ENCODE results near the gene SLC38A3. TPM values are rescaled to one million over a fixed set of nuclear protein-coding genes. Genes with fewer than 3 reads are reported as not detected.

Gene SLC38A3
- polyA plus RNA-seq, 2 donors = 0.08 to 0.11 TPM

DNA sequence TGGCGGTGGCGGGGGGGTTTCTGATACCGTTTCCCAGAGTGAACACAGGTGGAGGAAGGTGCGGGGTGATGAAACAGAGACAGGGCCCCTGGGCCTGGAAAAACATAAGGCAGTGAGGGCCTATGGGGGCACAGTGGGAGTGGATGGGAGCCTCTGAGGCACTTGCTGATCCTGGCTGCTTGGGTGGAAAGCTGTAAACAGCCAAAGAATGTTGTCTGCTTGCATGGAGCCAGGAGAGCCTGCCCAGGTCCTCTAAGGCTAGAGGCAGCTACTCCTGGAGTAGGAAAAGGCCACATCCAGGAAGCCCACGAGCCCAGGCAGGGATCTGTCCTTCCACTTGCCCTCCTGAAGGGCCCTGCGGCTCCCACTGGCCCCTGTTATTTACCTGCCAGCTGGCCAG lies 60.9 kb downstream of the SLC38A3 start:
- H3K4me3 ChIP-seq (ENCODE audit: low read depth in 1 of 2, low read length in 2 of 2) = no peak overlapping the region
- 77 to 81% methylated on average over 6 of the region's 6 CpGs for WGBS, 2 donors

GRCh38 chr3:50266836-50267235 lies 61.8 kb downstream of the SLC38A3 start:
- Histone ChIP-seq H3K4me3 (ENCODE audit: low read depth in 1 of 2, low read length in 2 of 2) (peak overlapping the region; percentile 26 to 28), H3K27me3 (ENCODE audit: control insufficient read depth in 1 of 2, insufficient read depth in 2 of 2, low read length in 2 of 2) (no peaks in the 10 kb centered on the region), H3K9me3 (ENCODE audit: control insufficient read depth in 2 of 2, insufficient read depth in 1 of 2, low read depth in 1 of 2, low read length in 1 of 2) (no peaks in the 10 kb centered on the region), H3K4me1 (ENCODE audit: control insufficient read depth in 2 of 2, insufficient read depth in 2 of 2, low read length in 1 of 2) (peaks cover 13 to 33% of the 10 kb centered on the region in 2 donors), H3K36me3 (ENCODE audit: control insufficient read depth in 2 of 2, insufficient read depth in 2 of 2, low read length in 1 of 2) (no peaks in the 10 kb centered on the region), H3K27ac (ENCODE audit: low read depth in 2 of 2, low read length in 1 of 2) (peak overlapping the region; percentile 71 to 88)
- 57 to 68% methylated on average over 7 of the region's 7 CpGs for WGBS, 2 donors

More for the DNA sequence above, 60.9 kb downstream of the SLC38A3 start:
- no peaks in the 10 kb centered on the region for H3K36me3 ChIP-seq (ENCODE audit: control insufficient read depth in 2 of 2, insufficient read depth in 2 of 2, low read length in 1 of 2)
- no peaks in the 10 kb centered on the region for H3K27me3 ChIP-seq (ENCODE audit: control insufficient read depth in 1 of 2, insufficient read depth in 2 of 2, low read length in 2 of 2)
- H3K9me3 ChIP-seq (ENCODE audit: control insufficient read depth in 2 of 2, insufficient read depth in 1 of 2, low read depth in 1 of 2, low read length in 1 of 2) = no peaks in the 10 kb centered on the region
- peaks cover 13 to 33% of the 10 kb centered on the region in 2 donors for H3K4me1 ChIP-seq (ENCODE audit: control insufficient read depth in 2 of 2, insufficient read depth in 2 of 2, low read length in 1 of 2)
- peak overlapping the region; percentile 84 to 88 for H3K27ac ChIP-seq (ENCODE audit: low read depth in 2 of 2, low read length in 1 of 2)

- Histone ChIP-seq H3K4me1 (ENCODE audit: control insufficient read depth in 2 of 2, insufficient read depth in 2 of 2, low read length in 1 of 2) (peaks cover 13 to 33% of the 10 kb centered on the region in 2 donors), H3K27me3 (ENCODE audit: control insufficient read depth in 1 of 2, insufficient read depth in 2 of 2, low read length in 2 of 2) (no peaks in the 10 kb centered on the region), H3K4me3 (ENCODE audit: low read depth in 1 of 2, low read length in 2 of 2) (peak overlapping the region; percentile 26 to 28), H3K27ac (ENCODE audit: low read depth in 2 of 2, low read length in 1 of 2) (peak overlapping the region; percentile 71 to 88), H3K9me3 (ENCODE audit: control insufficient read depth in 2 of 2, insufficient read depth in 1 of 2, low read depth in 1 of 2, low read length in 1 of 2) (no peaks in the 10 kb centered on the region), H3K36me3 (ENCODE audit: control insufficient read depth in 2 of 2, insufficient read depth in 2 of 2, low read length in 1 of 2) (no peaks in the 10 kb centered on the region)
- 5 to 12% methylated on average over 20 to 22 of the region's 22 CpGs for WGBS, 2 donors
These were observed 62.3 kb downstream of the SLC38A3 start for GRCh38 chr3:50267280-50267913.

- Histone ChIP-seq H3K27ac (ENCODE audit: low read depth in 2 of 2, low read length in 1 of 2) (peak overlapping the region; percentile 20 to 77), H3K27me3 (ENCODE audit: control insufficient read depth in 1 of 2, insufficient read depth in 2 of 2, low read length in 2 of 2) (no peaks in the 10 kb centered on the region), H3K4me1 (ENCODE audit: control insufficient read depth in 2 of 2, insufficient read depth in 2 of 2, low read length in 1 of 2) (peaks cover 13 to 37% of the 10 kb centered on the region in 2 donors), H3K9me3 (ENCODE audit: control insufficient read depth in 2 of 2, insufficient read depth in 1 of 2, low read depth in 1 of 2, low read length in 1 of 2) (no peaks in the 10 kb centered on the region), H3K4me3 (ENCODE audit: low read depth in 1 of 2, low read length in 2 of 2) (no peak overlapping the region), H3K36me3 (ENCODE audit: control insufficient read depth in 2 of 2, insufficient read depth in 2 of 2, low read length in 1 of 2) (no peaks in the 10 kb centered on the region)
- WGBS, 2 donors = 14 to 19% methylated on average over 3 of the region's 3 CpGs
These were observed 63.2 kb downstream of the SLC38A3 start for GRCh38 chr3:50268276-50268675.

DNA sequence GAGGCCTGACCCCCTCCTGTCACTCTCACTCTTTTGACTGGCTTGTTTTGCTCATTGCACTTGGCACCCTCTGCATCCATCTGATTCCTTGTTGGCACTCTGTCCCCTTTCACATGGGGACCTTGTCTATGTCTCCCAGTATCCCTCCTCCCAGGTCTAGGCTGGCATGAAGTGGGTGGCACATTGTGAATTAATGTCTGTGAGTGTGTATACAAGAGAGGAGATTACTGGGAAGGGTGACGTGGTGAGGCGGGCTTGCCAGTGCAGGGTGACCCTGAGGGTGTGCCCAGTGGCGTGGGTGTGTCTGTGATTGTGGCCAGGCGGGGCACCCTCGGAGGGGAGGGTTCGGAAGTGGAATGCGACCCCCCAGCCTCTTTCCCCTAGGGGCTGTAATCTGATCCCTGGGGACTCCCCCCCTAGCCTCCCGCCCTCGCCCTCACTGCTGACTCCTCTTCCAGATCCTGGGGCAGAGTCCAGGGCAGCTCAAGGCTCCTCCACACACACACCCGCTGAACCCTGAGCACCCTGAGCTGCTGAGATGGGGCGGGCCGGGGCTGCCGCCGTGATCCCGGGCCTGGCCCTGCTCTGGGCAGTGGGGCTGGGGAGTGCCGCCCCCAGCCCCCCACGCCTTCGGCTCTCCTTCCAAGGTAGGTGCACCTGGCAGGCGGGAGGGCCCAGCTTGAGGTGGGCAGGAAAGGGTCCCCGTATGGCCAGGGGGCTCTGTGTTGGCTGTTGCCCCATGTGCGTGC lies 63.8 kb downstream of the SLC38A3 start, which contains the start of gene SEMA3B:
TSS of gene SEMA3B (plus strand) at position 445 of the 749 bp plus-strand sequence. CDS start at position 539, 94 bp downstream.
- no peaks in the 10 kb centered on the region for H3K9me3 ChIP-seq (ENCODE audit: control insufficient read depth in 2 of 2, insufficient read depth in 1 of 2, low read depth in 1 of 2, low read length in 1 of 2)
- H3K4me3 ChIP-seq (ENCODE audit: low read depth in 1 of 2, low read length in 2 of 2) = no peak within 1 kb of the TSS
- WGBS, 2 donors = 25 to 31% methylated on average over 19 to 21 of the region's 21 CpGs
- no peaks in the 10 kb centered on the region for H3K27me3 ChIP-seq (ENCODE audit: control insufficient read depth in 1 of 2, insufficient read depth in 2 of 2, low read length in 2 of 2)
- H3K4me1 ChIP-seq (ENCODE audit: control insufficient read depth in 2 of 2, insufficient read depth in 2 of 2, low read length in 1 of 2) = peaks cover 13 to 39% of the 10 kb centered on the region in 2 donors
- H3K27ac ChIP-seq (ENCODE audit: low read depth in 2 of 2, low read length in 1 of 2) = peak within 1 kb of the TSS; percentile 20 to 77
- no peaks in the 10 kb centered on the region for H3K36me3 ChIP-seq (ENCODE audit: control insufficient read depth in 2 of 2, insufficient read depth in 2 of 2, low read length in 1 of 2)

DNA sequence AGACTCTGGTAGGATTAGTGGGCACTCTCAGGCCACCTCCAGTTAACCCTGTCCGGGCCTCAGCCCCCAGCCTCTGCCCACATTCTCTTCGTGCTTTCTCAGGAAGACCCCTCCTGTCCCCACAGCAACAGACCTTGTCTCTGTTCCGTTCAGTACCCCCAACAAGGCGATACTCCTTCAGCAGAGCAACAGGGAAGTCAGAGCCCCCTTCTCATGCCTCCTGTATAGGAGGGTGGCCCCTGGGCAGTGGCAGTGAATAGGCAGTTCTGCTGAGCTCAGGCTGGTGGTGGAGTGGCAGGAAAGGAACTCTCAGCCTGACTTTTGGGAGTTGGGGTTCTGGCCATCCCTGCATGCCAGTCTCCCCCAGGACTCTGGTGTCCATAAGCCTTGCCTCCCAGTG lies 64.4 kb downstream of the SLC38A3 start:
- H3K36me3 ChIP-seq (ENCODE audit: control insufficient read depth in 2 of 2, insufficient read depth in 2 of 2, low read length in 1 of 2) = no peaks in the 10 kb centered on the region
- no peak overlapping the region for H3K4me3 ChIP-seq (ENCODE audit: low read depth in 1 of 2, low read length in 2 of 2)
- WGBS, 2 donors = 43 to 48% methylated on average over 4 of the region's 4 CpGs
- no peaks in the 10 kb centered on the region for H3K9me3 ChIP-seq (ENCODE audit: control insufficient read depth in 2 of 2, insufficient read depth in 1 of 2, low read depth in 1 of 2, low read length in 1 of 2)
- H3K27ac ChIP-seq (ENCODE audit: low read depth in 2 of 2, low read length in 1 of 2) = peak overlapping the region; percentile 5 to 77
- H3K27me3 ChIP-seq (ENCODE audit: control insufficient read depth in 1 of 2, insufficient read depth in 2 of 2, low read length in 2 of 2) = no peaks in the 10 kb centered on the region
- H3K4me1 ChIP-seq (ENCODE audit: control insufficient read depth in 2 of 2, insufficient read depth in 2 of 2, low read length in 1 of 2) = peaks cover 13 to 39% of the 10 kb centered on the region in 2 donors

DNA sequence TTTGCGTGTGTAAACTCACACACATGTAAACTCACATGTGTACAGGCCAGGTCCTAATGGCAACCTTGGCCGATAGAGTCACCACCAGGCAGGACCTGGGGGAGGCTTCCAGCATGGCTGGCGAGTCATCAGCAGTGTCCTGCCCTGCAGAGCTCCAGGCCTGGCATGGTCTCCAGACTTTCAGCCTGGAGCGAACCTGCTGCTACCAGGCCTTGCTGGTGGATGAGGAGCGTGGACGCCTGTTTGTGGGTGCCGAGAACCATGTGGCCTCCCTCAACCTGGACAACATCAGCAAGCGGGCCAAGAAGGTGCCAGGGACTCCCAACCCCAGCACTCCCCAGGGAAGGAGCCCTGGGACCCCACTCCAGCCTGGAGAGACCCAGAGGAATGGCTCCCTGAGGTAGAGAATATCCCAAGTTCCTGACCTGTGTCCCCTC lies 64.9 kb downstream of the SLC38A3 start:
- H3K36me3 ChIP-seq (ENCODE audit: control insufficient read depth in 2 of 2, insufficient read depth in 2 of 2, low read length in 1 of 2) = no peaks in the 10 kb centered on the region
- H3K27me3 ChIP-seq (ENCODE audit: control insufficient read depth in 1 of 2, insufficient read depth in 2 of 2, low read length in 2 of 2) = no peaks in the 10 kb centered on the region
- peak overlapping the region in 1 of 2 donors; percentile 77 for H3K27ac ChIP-seq (ENCODE audit: low read depth in 2 of 2, low read length in 1 of 2)
- WGBS, 2 donors = 67 to 77% methylated on average over 8 of the region's 8 CpGs
- H3K4me3 ChIP-seq (ENCODE audit: low read depth in 1 of 2, low read length in 2 of 2) = no peak overlapping the region
- no peaks in the 10 kb centered on the region for H3K9me3 ChIP-seq (ENCODE audit: control insufficient read depth in 2 of 2, insufficient read depth in 1 of 2, low read depth in 1 of 2, low read length in 1 of 2)
- peaks cover 13 to 39% of the 10 kb centered on the region in 2 donors for H3K4me1 ChIP-seq (ENCODE audit: control insufficient read depth in 2 of 2, insufficient read depth in 2 of 2, low read length in 1 of 2)

- Histone ChIP-seq H3K36me3 (ENCODE audit: control insufficient read depth in 2 of 2, insufficient read depth in 2 of 2, low read length in 1 of 2) (no peaks in the 10 kb centered on the region), H3K9me3 (ENCODE audit: control insufficient read depth in 2 of 2, insufficient read depth in 1 of 2, low read depth in 1 of 2, low read length in 1 of 2) (no peaks in the 10 kb centered on the region), H3K4me1 (ENCODE audit: control insufficient read depth in 2 of 2, insufficient read depth in 2 of 2, low read length in 1 of 2) (peaks cover 13 to 34% of the 10 kb centered on the region in 2 donors), H3K27ac (ENCODE audit: low read depth in 2 of 2, low read length in 1 of 2) (no peak overlapping the region), H3K4me3 (ENCODE audit: low read depth in 1 of 2, low read length in 2 of 2) (no peak overlapping the region), H3K27me3 (ENCODE audit: control insufficient read depth in 1 of 2, insufficient read depth in 2 of 2, low read length in 2 of 2) (no peaks in the 10 kb centered on the region)
- 74% methylated on average over 19 of the region's 19 CpGs for WGBS, 2 donors
These were observed 65.6 kb downstream of the SLC38A3 start for GRCh38 chr3:50270422-50271224.
